Thoracic aorta (tissue), 2 donors: ENCODE measurements around the gene ERLEC1. TPM values are rescaled to one million over a fixed set of nuclear protein-coding genes. Genes with fewer than 3 reads are reported as not detected.
A peak's percentile ranks its signal among the peaks of the same experiment; 100 is the strongest.
"Not testable (repeated sequence)": the region's sequence is repeated elsewhere in the genome, so short reads cannot be mapped to it uniquely, and the experiment has no call there.

Experiments used
- ATAC-seq: fragments of 150-250 bp; one replicate; pipeline ENCODE4 v1.8.0; 2017; ENCODE audit warnings: low read depth; ENCODE audit not compliant: insufficient number of reproducible peaks, low FRiP score
- DNase-seq: peaks from one replicate; pipeline ENCODE4 v3.0.0-alpha.2; 2020; ENCODE audit warnings: low spot score
- H3K27ac ChIP-seq, 2 donors: fragments of 200-600 bp; sonication (generic); 1 replicate in 1 of 2; 2 replicates in 1 of 2; pipeline ENCODE4 v1.5.1; 2016; ENCODE audit warnings: mild to moderate bottlenecking in 2 of 2, moderate library complexity in 2 of 2
- H3K27me3 ChIP-seq: fragments of 200-600 bp; sonication (generic); replicated peaks from 2 replicates; pipeline ENCODE4 v1.6.0; 2016; ENCODE audit warnings: mild to moderate bottlenecking; ENCODE audit not compliant: insufficient read depth
- H3K36me3 ChIP-seq: fragments of 200-600 bp; sonication (generic); one replicate; pipeline ENCODE4 v1.5.1; 2016
- H3K4me1 ChIP-seq, 2 donors: fragments of 200-600 bp; sonication (generic); 1 replicate in 1 of 2; 2 replicates in 1 of 2; pipeline versions ENCODE4 v1.5.1 to v1.6.0; 2016; ENCODE audit warnings: low read depth in 2 of 2, mild to moderate bottlenecking in 1 of 2; ENCODE audit not compliant: control insufficient read depth in 1 of 2
- H3K4me3 ChIP-seq: fragments of 200-600 bp; sonication (generic); 2 replicates; pipeline ENCODE4 v1.5.1; 2016; ENCODE audit warnings: mild to moderate bottlenecking
- H3K9me3 ChIP-seq: fragments of 200-600 bp; sonication (generic); 2 replicates; pipeline ENCODE4 v1.5.1; 2016
- total RNA-seq, 2 donors: library from RNA; depleted of rRNA; stranded (reverse); fragments of >200 nt; gene quantifications; one replicate each; pipeline versions ENCODE4 v1.1.0 to v1.2.3, GENCODE V29; 2016
- TF ChIP-seq, protein P1 (sequence below): fragments of 200-600 bp; sonication (generic); IDR thresholded peaks from one replicate; pipeline ENCODE4 v1.5.1; 2019; ENCODE audit warnings: antibody characterized with exemption

ERLEC1 gene
- total RNA-seq, 2 donors from 2014 or later, result 50.3 to 88.5 TPM

GRCh38 chr2:53755121-53755520 is 31.7 kb upstream of the ERLEC1 start:
- H3K9me3 ChIP-seq, result no peaks in the 10 kb centered on the region
- ATAC-seq (no peak), DNase-seq (no peak)
- H3K27ac ChIP-seq, result no peak overlapping the region
- peaks cover 3% of the 10 kb centered on the region for H3K36me3 ChIP-seq
- no peak overlapping the region for H3K4me3 ChIP-seq
- H3K4me1 ChIP-seq, result peaks cover 0 to 18% of the 10 kb centered on the region in 2 donors
- TF ChIP-seq, protein P1, sequence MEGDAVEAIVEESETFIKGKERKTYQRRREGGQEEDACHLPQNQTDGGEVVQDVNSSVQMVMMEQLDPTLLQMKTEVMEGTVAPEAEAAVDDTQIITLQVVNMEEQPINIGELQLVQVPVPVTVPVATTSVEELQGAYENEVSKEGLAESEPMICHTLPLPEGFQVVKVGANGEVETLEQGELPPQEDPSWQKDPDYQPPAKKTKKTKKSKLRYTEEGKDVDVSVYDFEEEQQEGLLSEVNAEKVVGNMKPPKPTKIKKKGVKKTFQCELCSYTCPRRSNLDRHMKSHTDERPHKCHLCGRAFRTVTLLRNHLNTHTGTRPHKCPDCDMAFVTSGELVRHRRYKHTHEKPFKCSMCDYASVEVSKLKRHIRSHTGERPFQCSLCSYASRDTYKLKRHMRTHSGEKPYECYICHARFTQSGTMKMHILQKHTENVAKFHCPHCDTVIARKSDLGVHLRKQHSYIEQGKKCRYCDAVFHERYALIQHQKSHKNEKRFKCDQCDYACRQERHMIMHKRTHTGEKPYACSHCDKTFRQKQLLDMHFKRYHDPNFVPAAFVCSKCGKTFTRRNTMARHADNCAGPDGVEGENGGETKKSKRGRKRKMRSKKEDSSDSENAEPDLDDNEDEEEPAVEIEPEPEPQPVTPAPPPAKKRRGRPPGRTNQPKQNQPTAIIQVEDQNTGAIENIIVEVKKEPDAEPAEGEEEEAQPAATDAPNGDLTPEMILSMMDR, result no peak
- no peaks in the 10 kb centered on the region for H3K27me3 ChIP-seq

DNA sequence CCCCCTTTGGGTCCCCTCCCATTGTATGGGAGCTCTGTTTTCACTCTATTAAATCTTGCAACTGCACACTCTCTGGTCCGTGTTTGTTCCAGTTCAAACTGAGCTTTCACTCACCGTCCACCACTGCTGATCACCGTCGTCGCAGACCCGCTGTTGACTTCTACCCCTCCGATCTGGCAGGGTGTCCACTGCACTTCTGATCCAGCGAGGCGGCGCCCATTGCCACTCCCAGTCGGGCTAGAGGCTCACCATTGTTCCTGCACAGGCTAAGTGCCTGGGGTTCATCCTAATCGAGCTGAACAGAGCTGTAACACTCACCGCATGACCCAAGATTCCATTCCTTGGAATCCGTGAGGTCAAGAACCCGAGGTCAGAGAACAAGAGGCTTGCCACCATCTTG is 30.2 kb upstream of the ERLEC1 start:
- H3K4me3 ChIP-seq, result no peak overlapping the region
- H3K27me3 ChIP-seq, result no peaks in the 10 kb centered on the region
- TF ChIP-seq, protein P1, result no peak
- H3K36me3 ChIP-seq, result peaks cover 3% of the 10 kb centered on the region
- no peaks in the 10 kb centered on the region for H3K9me3 ChIP-seq
- H3K27ac ChIP-seq, result no peak overlapping the region
- no peak for DNase-seq
- no peak for ATAC-seq
- H3K4me1 ChIP-seq, result peaks cover 0 to 6% of the 10 kb centered on the region in 2 donors

GRCh38 chr2:53757206-53757605 is 29.6 kb upstream of the ERLEC1 start:
- not testable (repeated sequence) for H3K27me3 ChIP-seq, H3K4me1 ChIP-seq, H3K27ac ChIP-seq, H3K4me3 ChIP-seq, H3K9me3 ChIP-seq, H3K36me3 ChIP-seq, DNase-seq, ATAC-seq

DNA sequence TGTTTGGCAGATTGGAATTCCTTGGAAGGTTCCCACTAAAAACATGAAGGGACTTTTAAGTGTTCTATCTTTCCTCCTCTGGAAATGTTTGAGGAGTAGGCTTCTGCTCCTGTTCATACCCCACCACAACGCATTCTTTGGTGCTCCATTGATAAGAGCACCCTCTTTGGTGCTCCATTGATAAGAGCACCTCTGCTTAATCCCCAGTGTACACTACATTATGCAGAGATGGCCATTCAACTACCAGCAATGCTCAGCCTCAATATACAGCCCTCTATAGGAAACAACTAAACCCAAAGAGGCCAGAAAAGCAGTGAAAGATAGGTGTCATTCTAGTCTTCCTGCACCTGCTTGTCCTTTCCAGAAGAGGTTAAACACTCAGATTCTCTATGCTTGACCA is 21.1 kb upstream of the ERLEC1 start:
- TF ChIP-seq, protein P1, result no peak
- ATAC-seq (no peak), DNase-seq (no peak)
- Histone ChIP-seq H3K27me3 (no peaks in the 10 kb centered on the region), H3K4me1 (peaks cover 9 to 21% of the 10 kb centered on the region in 2 donors), H3K36me3 (peaks cover 5% of the 10 kb centered on the region), H3K27ac (no peak overlapping the region), H3K9me3 (no peaks in the 10 kb centered on the region), H3K4me3 (no peak overlapping the region)

- peak within 1 kb of the TSS; percentile 91 for H3K4me3 ChIP-seq
- peaks cover 5% of the 10 kb centered on the region for H3K36me3 ChIP-seq
- no peaks in the 10 kb centered on the region for H3K9me3 ChIP-seq
- TF ChIP-seq, protein P1, result peak; percentile 74
- peaks cover 9 to 21% of the 10 kb centered on the region in 2 donors for H3K4me1 ChIP-seq
- H3K27me3 ChIP-seq, result no peaks in the 10 kb centered on the region
- H3K27ac ChIP-seq, result peak within 1 kb of the TSS; percentile 80
- ATAC-seq, result peak; percentile 81
- peak; percentile 33 for DNase-seq
Measured at GRCh38 chr2:53767405-53768241, 19.2 kb upstream of the ERLEC1 start, which contains the start of gene CHAC2. Gene CHAC2 (plus strand): TSS chr2:53767804. CDS start chr2:53767887, 83 bp downstream.
